NB4 (cell line): ENCODE measurements around the gene LNX2.

Experiments
- DNase-seq: peaks from one replicate; pipeline ENCODE4 v3.0.0; 2010; ENCODE audit warnings: low read depth
- H3K4me3 ChIP-seq: one replicate; pipeline ENCODE4 v1.5.1; 2011; ENCODE audit warnings: mild to moderate bottlenecking, low read depth, low read length, moderate library complexity
- CTCF ChIP-seq: IDR thresholded peaks from one replicate; pipeline ENCODE4 v1.5.1; 2012; ENCODE audit warnings: low read depth, low read length
- MAX ChIP-seq: IDR thresholded peaks from 2 replicates; pipeline ENCODE4 v1.6.1; 2011; ENCODE audit warnings: low read depth, low read length
- MYC ChIP-seq: IDR thresholded peaks from 2 replicates; pipeline ENCODE4 v1.6.1; 2011; ENCODE audit warnings: low read depth, low read length
- POLR2A ChIP-seq: IDR thresholded peaks from 2 replicates; pipeline ENCODE4 v1.6.1; 2011; ENCODE audit warnings: mild to moderate bottlenecking; ENCODE audit not compliant: insufficient read length; ENCODE audit errors: extremely low read depth

The LNX2 gene

GRCh38 chr13:27500806-27501534, 119.4 kb downstream of the LNX2 start:
- no peak overlapping the region for H3K4me3 ChIP-seq
- no peak for DNase-seq
- no peak for TF ChIP-seq POLR2A
- no peak for TF ChIP-seq MAX
- TF ChIP-seq CTCF = no peak
- no peak for TF ChIP-seq MYC

- DNase-seq = no peak
- H3K4me3 ChIP-seq = no peak overlapping the region
- TF ChIP-seq MYC (no peak), CTCF (no peak), MAX (no peak), POLR2A (no peak)
Measured at GRCh38 chr13:27497563-27498230, 122.6 kb downstream of the LNX2 start.

GRCh38 chr13:27496536-27497273, 123.6 kb downstream of the LNX2 start:
- TF ChIP-seq CTCF (no peak), POLR2A (no peak), MAX (no peak), MYC (no peak)
- no peak overlapping the region for H3K4me3 ChIP-seq
- no peak for DNase-seq

GRCh38 chr13:27496006-27496405, 124.3 kb downstream of the LNX2 start:
- no peak overlapping the region for H3K4me3 ChIP-seq
- no peak for DNase-seq
- no peak for TF ChIP-seq MYC
- TF ChIP-seq POLR2A = no peak
- TF ChIP-seq MAX = no peak
- no peak for TF ChIP-seq CTCF
